Smooth muscle cell (in vitro differentiated cells): ENCODE results near the gene MAD1L1. TPM values are rescaled to one million over a fixed set of nuclear protein-coding genes. Genes with fewer than 3 reads are reported as not detected.

Experiments
- DNase-seq: peaks from one replicate; lab custom pipeline; 2025; ENCODE audit not compliant: unreplicated experiment; lab: John Stamatoyannopoulos, UW
- H2AFZ ChIP-seq: fragments of 200-600 bp; sonication (generic); 2 replicates; pipeline ENCODE4 v1.6.0; 2016; ENCODE audit warnings: antibody characterized with exemption, low read depth, mild to moderate bottlenecking
- H3F3A ChIP-seq: fragments of 200-600 bp; sonication (generic); 2 replicates; pipeline ENCODE4 v1.6.0; 2017; ENCODE audit warnings: antibody characterized with exemption, low read depth
- H3K27ac ChIP-seq: fragments of 200-600 bp; sonication (generic); 2 replicates; pipeline ENCODE4 v1.5.1; 2016; ENCODE audit warnings: low read depth, mild to moderate bottlenecking
- H3K27me3 ChIP-seq: fragments of 200-600 bp; sonication (generic); 2 replicates; pipeline ENCODE4 v1.6.1; 2016; ENCODE audit warnings: low read depth, mild to moderate bottlenecking
- H3K36me3 ChIP-seq: fragments of 200-600 bp; sonication (generic); 2 replicates; pipeline ENCODE4 v1.5.1; 2016; ENCODE audit warnings: low read depth
- H3K4me1 ChIP-seq: fragments of 200-600 bp; sonication (generic); 2 replicates; pipeline ENCODE4 v1.5.1; 2016; ENCODE audit warnings: low read depth
- H3K4me2 ChIP-seq: fragments of 200-600 bp; sonication (generic); 2 replicates; pipeline ENCODE4 v1.6.0; 2016; ENCODE audit warnings: mild to moderate bottlenecking
- H3K4me3 ChIP-seq: fragments of 200-600 bp; sonication (generic); 2 replicates; pipeline ENCODE4 v1.5.1; 2016; ENCODE audit warnings: mild to moderate bottlenecking
- H3K79me2 ChIP-seq: fragments of 200-600 bp; sonication (generic); 2 replicates; pipeline ENCODE4 v1.6.0; 2016; ENCODE audit warnings: low read depth, mild to moderate bottlenecking
- H3K9ac ChIP-seq: fragments of 200-600 bp; sonication (generic); 2 replicates; pipeline ENCODE4 v1.6.0; 2016; ENCODE audit warnings: low read depth
- H3K9me3 ChIP-seq: fragments of 200-600 bp; sonication (generic); replicated peaks from 2 replicates; pipeline ENCODE4 v1.5.1; 2016; ENCODE audit warnings: low read depth
- H4K20me1 ChIP-seq: fragments of 200-600 bp; sonication (generic); 2 replicates; pipeline ENCODE4 v1.6.0; 2016; ENCODE audit warnings: low read depth
- CTCF ChIP-seq: fragments of 200-600 bp; sonication (generic); IDR thresholded peaks from 2 replicates; pipeline ENCODE4 v1.5.1; 2017; ENCODE audit warnings: borderline replicate concordance, mild to moderate bottlenecking, antibody characterized with exemption; ENCODE audit not compliant: insufficient read depth, poor library complexity, severe bottlenecking
- WGBS: methylation state at CpG from one replicate; pipeline ENCODE4 v1.1.7; 2016; ENCODE audit warnings: low lambda C conversion rate; 5-methylcytosine and 5-hydroxymethylcytosine counted together
- polyA plus RNA-seq: library from polyadenylated mRNA; unstranded; fragments of >200 nt; fragmentation: Nextera tagmentation; extraction: Ambion mirVana; gene quantifications from 2 replicates; pipeline ENCODE4 v1.2.1, GENCODE V29; 2016
- total RNA-seq: library from RNA; depleted of rRNA; stranded (reverse); fragments of >200 nt; gene quantifications from 2 replicates; pipeline ENCODE4 v1.2.3, GENCODE V29; 2014

The MAD1L1 gene
- total and polyA plus RNA-seq, 2 experiments from 2014 or later = 33.4 to 60.7 TPM

GRCh38 chr7:2198760-2199159, 34.0 kb downstream of the MAD1L1 start:
- no peak overlapping the region for H3K4me3 ChIP-seq
- H2AFZ ChIP-seq = no peak overlapping the region
- WGBS = 97% methylated on average over 10 of the region's 10 CpGs
- no peaks in the 10 kb centered on the region for H3K79me2 ChIP-seq
- H3K27me3 ChIP-seq = no peaks in the 10 kb centered on the region
- no peak for DNase-seq
- no peaks in the 10 kb centered on the region for H3K4me1 ChIP-seq
- no peaks in the 10 kb centered on the region for H3K9me3 ChIP-seq
- TF ChIP-seq CTCF = no peak
- H3F3A ChIP-seq = no peaks in the 10 kb centered on the region
- H3K36me3 ChIP-seq = no peaks in the 10 kb centered on the region
- H3K9ac ChIP-seq = no peak overlapping the region
- no peak overlapping the region for H3K4me2 ChIP-seq
- H3K27ac ChIP-seq = no peak overlapping the region
- no peaks in the 10 kb centered on the region for H4K20me1 ChIP-seq

- no peak for TF ChIP-seq CTCF
- Histone ChIP-seq H3K4me2 (no peak overlapping the region), H3F3A (no peaks in the 10 kb centered on the region), H3K79me2 (no peaks in the 10 kb centered on the region), H3K9ac (no peak overlapping the region), H3K27ac (no peak overlapping the region), H4K20me1 (no peaks in the 10 kb centered on the region), H3K4me3 (no peak overlapping the region), H3K4me1 (no peaks in the 10 kb centered on the region), H3K36me3 (no peaks in the 10 kb centered on the region), H2AFZ (no peak overlapping the region), H3K9me3 (no peaks in the 10 kb centered on the region), H3K27me3 (no peaks in the 10 kb centered on the region)
- DNase-seq = no peak
- 97% methylated on average over 15 of the region's 15 CpGs for WGBS
Observed at GRCh38 chr7:2198206-2198605, 34.5 kb downstream of the MAD1L1 start.

- Histone ChIP-seq H3K27me3 (no peaks in the 10 kb centered on the region), H3K9ac (no peak overlapping the region), H4K20me1 (no peaks in the 10 kb centered on the region), H3F3A (no peaks in the 10 kb centered on the region), H3K79me2 (no peaks in the 10 kb centered on the region), H3K36me3 (no peaks in the 10 kb centered on the region), H3K4me2 (no peak overlapping the region), H2AFZ (no peak overlapping the region), H3K27ac (no peak overlapping the region), H3K4me1 (no peaks in the 10 kb centered on the region), H3K9me3 (no peaks in the 10 kb centered on the region), H3K4me3 (no peak overlapping the region)
- no peak for TF ChIP-seq CTCF
- WGBS = 98% methylated on average over 21 of the region's 21 CpGs
- no peak for DNase-seq
Observed at GRCh38 chr7:2197436-2198155, 35.1 kb downstream of the MAD1L1 start.
